Measurements from ENCODE around the gene UBTD1.
"Not testable (repeated sequence)": the region's sequence is repeated elsewhere in the genome, so short reads cannot be mapped to it uniquely, and the experiment has no call there.

Gene UBTD1

DNA sequence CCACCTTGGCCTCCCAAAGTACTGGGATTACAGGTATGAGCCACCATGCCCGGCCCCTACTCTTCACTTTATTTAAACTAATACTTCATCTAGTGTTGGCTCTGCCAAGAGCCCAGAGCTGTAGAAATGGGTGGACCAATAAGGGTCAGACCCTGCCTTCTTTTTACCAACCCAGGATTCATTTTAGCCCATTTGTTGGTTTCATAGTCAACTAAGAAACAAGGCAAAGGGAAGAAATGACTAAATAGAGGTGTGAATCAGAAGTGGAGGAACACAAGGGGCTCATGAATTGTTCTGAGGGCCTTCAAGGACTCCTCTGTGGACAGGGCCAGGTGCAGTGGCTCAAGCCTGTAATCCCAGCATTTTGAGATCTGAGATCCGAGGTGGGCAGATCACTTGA, 74.9 kb downstream of the UBTD1 start:
- H3K4me3 ChIP-seq (ENCODE audit: low read depth, low read length) = no peak overlapping the region
- TF ChIP-seq, protein P1, sequence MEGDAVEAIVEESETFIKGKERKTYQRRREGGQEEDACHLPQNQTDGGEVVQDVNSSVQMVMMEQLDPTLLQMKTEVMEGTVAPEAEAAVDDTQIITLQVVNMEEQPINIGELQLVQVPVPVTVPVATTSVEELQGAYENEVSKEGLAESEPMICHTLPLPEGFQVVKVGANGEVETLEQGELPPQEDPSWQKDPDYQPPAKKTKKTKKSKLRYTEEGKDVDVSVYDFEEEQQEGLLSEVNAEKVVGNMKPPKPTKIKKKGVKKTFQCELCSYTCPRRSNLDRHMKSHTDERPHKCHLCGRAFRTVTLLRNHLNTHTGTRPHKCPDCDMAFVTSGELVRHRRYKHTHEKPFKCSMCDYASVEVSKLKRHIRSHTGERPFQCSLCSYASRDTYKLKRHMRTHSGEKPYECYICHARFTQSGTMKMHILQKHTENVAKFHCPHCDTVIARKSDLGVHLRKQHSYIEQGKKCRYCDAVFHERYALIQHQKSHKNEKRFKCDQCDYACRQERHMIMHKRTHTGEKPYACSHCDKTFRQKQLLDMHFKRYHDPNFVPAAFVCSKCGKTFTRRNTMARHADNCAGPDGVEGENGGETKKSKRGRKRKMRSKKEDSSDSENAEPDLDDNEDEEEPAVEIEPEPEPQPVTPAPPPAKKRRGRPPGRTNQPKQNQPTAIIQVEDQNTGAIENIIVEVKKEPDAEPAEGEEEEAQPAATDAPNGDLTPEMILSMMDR (IDR thresholded peaks at IDR 0.05; ENCODE audit: borderline replicate concordance, insufficient read depth, low read depth, low read length) = no peak

DNA sequence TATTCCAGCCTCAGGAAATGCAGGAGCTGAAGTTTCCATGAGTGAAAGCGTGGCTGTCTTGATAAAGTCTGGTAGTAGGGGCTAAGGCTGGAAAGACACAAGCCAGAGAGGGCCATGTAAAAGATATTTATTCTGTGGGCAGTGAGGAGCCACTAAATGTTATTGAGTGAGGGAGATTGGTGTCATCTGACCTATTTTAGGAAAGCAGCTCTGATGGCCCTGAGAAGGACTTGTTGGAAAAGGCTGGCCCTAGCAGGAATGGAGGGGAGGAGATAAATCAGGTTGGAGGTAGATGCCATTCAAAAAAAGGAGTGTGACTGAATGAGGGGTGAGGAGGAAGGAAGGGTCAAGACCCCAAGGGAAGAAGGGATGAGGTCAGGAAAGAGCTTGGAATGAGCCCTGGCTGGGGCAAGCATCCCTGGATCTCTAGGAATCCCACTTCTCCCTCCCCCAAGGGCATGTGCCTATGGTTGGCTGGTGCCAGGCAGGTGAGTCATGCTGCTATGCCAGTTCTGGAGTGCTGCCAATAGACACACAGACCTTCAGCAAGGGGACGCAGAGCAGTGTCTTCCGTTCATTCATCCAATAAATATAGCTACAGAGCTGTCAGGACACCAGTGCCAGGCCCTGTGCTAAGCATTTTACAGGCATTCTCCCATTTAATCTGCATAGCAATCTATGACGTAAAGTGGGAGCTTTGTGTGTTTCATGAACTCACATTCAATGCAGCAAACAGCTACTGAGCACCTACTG, 75.8 kb downstream of the UBTD1 start:
- TF ChIP-seq, protein P1 (IDR thresholded peaks at IDR 0.05; ENCODE audit: borderline replicate concordance, insufficient read depth, low read depth, low read length) = no peak
- no peak overlapping the region for H3K4me3 ChIP-seq (ENCODE audit: low read depth, low read length)

- H3K4me3 ChIP-seq (ENCODE audit: low read depth, low read length) = no peak overlapping the region
- TF ChIP-seq, protein P1 (IDR thresholded peaks at IDR 0.05; ENCODE audit: borderline replicate concordance, insufficient read depth, low read depth, low read length) = no peak
Observed at GRCh38 chr10:97575127-97575668, 76.5 kb downstream of the UBTD1 start.

- not testable (repeated sequence) for H3K4me3 ChIP-seq (ENCODE audit: low read depth, low read length)
Observed at GRCh38 chr10:97576487-97576886, 77.8 kb downstream of the UBTD1 start.

GRCh38 chr10:97577701-97578100, 79.0 kb downstream of the UBTD1 start:
- TF ChIP-seq, protein P1 (IDR thresholded peaks at IDR 0.05; ENCODE audit: borderline replicate concordance, insufficient read depth, low read depth, low read length) = no peak
- no peak overlapping the region for H3K4me3 ChIP-seq (ENCODE audit: low read depth, low read length)

DNA sequence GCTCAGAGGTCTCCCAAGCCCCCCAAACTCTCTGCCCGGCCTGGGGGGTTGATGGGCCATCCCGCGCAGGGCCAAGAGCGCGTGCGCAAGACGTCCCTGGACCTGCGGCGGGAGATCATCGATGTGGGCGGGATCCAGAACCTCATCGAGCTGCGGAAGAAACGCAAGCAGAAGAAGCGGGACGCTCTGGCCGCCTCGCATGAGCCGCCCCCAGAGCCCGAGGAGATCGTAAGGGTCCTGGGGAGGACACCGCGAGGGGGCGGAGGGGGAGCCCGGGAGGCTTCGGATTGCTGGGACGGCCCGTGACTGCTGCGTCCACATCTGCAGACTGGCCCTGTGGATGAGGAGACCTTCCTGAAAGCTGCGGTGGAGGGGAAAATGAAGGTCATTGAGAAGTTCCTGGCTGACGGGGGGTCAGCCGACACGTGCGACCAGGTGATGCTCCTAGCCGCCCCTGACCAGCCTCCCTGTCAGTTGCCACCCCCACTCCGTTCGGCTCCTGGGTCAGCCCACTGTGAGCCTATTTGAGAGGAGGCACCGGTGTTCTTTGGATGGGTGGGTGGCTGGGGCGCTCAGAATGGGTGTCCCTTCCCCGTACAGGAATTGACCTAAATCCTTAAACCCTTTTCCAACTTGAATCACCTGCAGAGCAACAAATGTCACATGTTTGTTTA, 79.6 kb downstream of the UBTD1 start:
- no peak overlapping the region for H3K4me3 ChIP-seq (ENCODE audit: low read depth, low read length)
- TF ChIP-seq, protein P1 (IDR thresholded peaks at IDR 0.05; ENCODE audit: borderline replicate concordance, insufficient read depth, low read depth, low read length) = no peak

DNA sequence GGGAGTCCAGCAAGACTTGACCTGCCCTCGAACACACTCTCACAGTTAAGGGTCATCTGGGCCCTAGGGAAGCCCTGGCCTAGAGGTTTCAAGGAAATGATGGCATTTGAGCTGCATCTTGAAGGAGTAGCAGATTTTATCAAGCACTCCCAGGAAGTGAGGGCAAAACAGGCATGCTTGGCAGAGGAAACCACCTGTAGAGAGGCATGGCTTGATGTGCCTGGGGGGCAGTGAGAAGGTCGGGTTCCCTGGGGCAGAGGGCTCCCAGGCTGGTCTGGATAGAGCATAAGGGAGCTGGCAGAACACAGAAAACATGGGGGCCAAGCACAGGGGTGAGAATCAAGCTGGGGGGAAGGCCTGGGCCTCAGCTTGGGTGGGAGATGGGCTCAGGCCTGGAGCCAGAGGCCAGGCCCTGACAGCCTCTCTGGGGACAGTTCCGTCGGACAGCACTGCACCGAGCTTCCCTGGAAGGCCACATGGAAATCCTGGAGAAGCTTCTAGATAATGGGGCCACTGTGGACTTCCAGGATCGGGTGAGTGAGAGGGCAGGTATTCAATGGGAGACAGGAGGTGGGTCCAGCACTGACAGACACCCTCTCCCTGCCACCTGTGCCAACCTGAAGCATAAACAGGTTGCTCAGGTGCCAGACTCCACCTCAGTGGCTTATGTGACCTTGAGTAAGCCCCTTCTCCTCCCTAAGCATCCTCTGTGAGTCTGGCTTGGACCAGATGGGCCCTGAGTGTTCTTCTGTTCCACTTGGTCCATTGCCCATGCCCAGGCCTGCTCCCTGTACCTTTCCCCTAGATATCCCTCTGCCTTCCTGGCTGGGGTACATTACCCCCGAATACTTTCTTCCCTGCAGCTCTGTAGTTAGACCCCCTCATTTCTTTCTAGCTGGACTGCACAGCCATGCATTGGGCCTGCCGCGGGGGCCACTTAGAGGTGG, 82.0 kb downstream of the UBTD1 start:
- no peak overlapping the region for H3K4me3 ChIP-seq (ENCODE audit: low read depth, low read length)
- TF ChIP-seq, protein P1 (IDR thresholded peaks at IDR 0.05; ENCODE audit: borderline replicate concordance, insufficient read depth, low read depth, low read length) = no peak
